Testis (tissue), 3 donors: Measurements from ENCODE around the gene TST. TPM values are rescaled to one million over a fixed set of nuclear protein-coding genes. Genes with fewer than 3 reads are reported as not detected.

Source experiments
- DNase-seq: peaks from one replicate; pipeline ENCODE4 v3.0.0-alpha.2; 2019
- H3K27ac ChIP-seq, 2 donors: fragments of 200-600 bp; sonication (generic); one replicate each; pipeline ENCODE4 v1.5.1; 2019
- H3K27me3 ChIP-seq: fragments of 200-600 bp; sonication (generic); one replicate; pipeline ENCODE4 v1.5.1; 2019
- H3K36me3 ChIP-seq: fragments of 200-600 bp; sonication (generic); one replicate; pipeline ENCODE4 v1.5.1; 2017; ENCODE audit warnings: low read depth; ENCODE audit errors: missing control alignments
- H3K4me1 ChIP-seq: fragments of 200-600 bp; sonication (generic); one replicate; pipeline ENCODE4 v1.5.1; 2019
- H3K4me3 ChIP-seq, 2 donors: fragments of 200-600 bp; sonication (generic); one replicate each; pipeline ENCODE4 v1.5.1; 2017 to 2019
- H3K9me3 ChIP-seq: fragments of 200-600 bp; sonication (generic); one replicate; pipeline ENCODE4 v1.5.1; 2017
- CTCF ChIP-seq, 3 experiments: fragments of 450-650 bp in 2 of 3; fragments of 200-600 bp in 1 of 3; sonication (generic) in 1 of 3; IDR thresholded peaks; one replicate each; pipeline ENCODE4 v1.5.1; 2016 to 2019; ENCODE audit warnings: antibody characterized with exemption in 3 of 3, mild to moderate bottlenecking in 2 of 3, moderate library complexity in 1 of 3
- POLR2A ChIP-seq: fragments of 450-650 bp; IDR thresholded peaks from one replicate; pipeline ENCODE4 v1.6.1; 2017; ENCODE audit warnings: antibody characterized with exemption, mild to moderate bottlenecking, moderate library complexity
- WGBS, 2 donors: methylation state at CpG; one replicate each; pipeline ENCODE4 v1.1.5; 2018; 5-methylcytosine and 5-hydroxymethylcytosine counted together
- intact Hi-C: fragments of 100-400 bp; cut with DNase I; formaldehyde crosslinking; loops from one replicate; pipeline ENCODE4 v1.15.1; 2023; ENCODE audit warnings: low total_unique reads
- polyA plus RNA-seq: library from polyadenylated mRNA; stranded (reverse); fragments of 350-450 nt; fragmentation: Illumina TruSeq; extraction: RNeasy Lipid Tissue Mini Kit (QIAGEN cat#74804); gene quantifications from one replicate; pipeline ENCODE4 v1.2.3, GENCODE V29; 2014; ENCODE audit warnings: low read depth, low replicate concordance; ENCODE audit not compliant: insufficient read depth
- total RNA-seq, 2 donors: library from RNA; depleted of rRNA; stranded (reverse); fragments of >200 nt; gene quantifications; one replicate each; pipeline ENCODE4 v1.2.3, GENCODE V29; 2016

The TST gene
- total and polyA plus RNA-seq, 3 donors from 2014 or later = 18.0 to 20.9 (median 18.2) TPM

GRCh38 chr22:37021710-37022482, 2.6 kb upstream of the TST start:
- DNase-seq = peak; percentile 50
- TF ChIP-seq POLR2A (no peak), CTCF (IDR thresholded peaks at IDR 0.05) (peak; percentile 31 to 77 (median 35))
- intact Hi-C loops = no loop called here
- H3K4me3 ChIP-seq = no peak overlapping the region
- H3K36me3 ChIP-seq = no peaks in the 10 kb centered on the region
- no peak overlapping the region for H3K27ac ChIP-seq
- peaks cover 21% of the 10 kb centered on the region for H3K4me1 ChIP-seq
- 71 to 77% methylated on average over 12 to 13 of the region's 13 CpGs for WGBS, 2 donors
- H3K9me3 ChIP-seq = no peaks in the 10 kb centered on the region
- H3K27me3 ChIP-seq = no peaks in the 10 kb centered on the region

GRCh38 chr22:37021041-37021440, 1.8 kb upstream of the TST start:
- WGBS, 2 donors = 96 to 100% methylated on average over 5 of the region's 5 CpGs
- no peak overlapping the region for H3K27ac ChIP-seq
- no peak overlapping the region for H3K4me3 ChIP-seq
- DNase-seq = no peak
- H3K4me1 ChIP-seq = peaks cover 23% of the 10 kb centered on the region
- no peaks in the 10 kb centered on the region for H3K27me3 ChIP-seq
- H3K36me3 ChIP-seq = no peaks in the 10 kb centered on the region
- intact Hi-C loops = no loop called here
- no peaks in the 10 kb centered on the region for H3K9me3 ChIP-seq
- no peak for TF ChIP-seq POLR2A
- TF ChIP-seq CTCF (IDR thresholded peaks at IDR 0.05) = no peak

- Histone ChIP-seq H3K9me3 (no peaks in the 10 kb centered on the region), H3K36me3 (no peaks in the 10 kb centered on the region), H3K27me3 (no peaks in the 10 kb centered on the region), H3K27ac (peak overlapping the region; percentile 77 to 88), H3K4me3 (peak overlapping the region; percentile 84 to 95), H3K4me1 (peaks cover 22% of the 10 kb centered on the region)
- TF ChIP-seq CTCF (IDR thresholded peaks at IDR 0.05) = no peak
- no peak for TF ChIP-seq POLR2A
- intact Hi-C loops = no loop called here
- 0 to 1% methylated on average over 5 of the region's 5 CpGs for WGBS, 2 donors
- DNase-seq = peak; percentile 64
These were observed 889 bp upstream of the TST start for GRCh38 chr22:37020192-37020479.

GRCh38 chr22:37018815-37019308, 385 bp downstream of the TST start:
- H3K4me1 ChIP-seq = peaks cover 18% of the 10 kb centered on the region
- no peaks in the 10 kb centered on the region for H3K9me3 ChIP-seq
- H3K27ac ChIP-seq = peak overlapping the region in 1 of 2 donors; percentile 88
- no peaks in the 10 kb centered on the region for H3K36me3 ChIP-seq
- H3K4me3 ChIP-seq = peak overlapping the region; percentile 71 to 84
- peak; percentile 80 for DNase-seq
- WGBS, 2 donors = 0 to 1% methylated on average over 8 to 35 of the region's 35 CpGs
- H3K27me3 ChIP-seq = no peaks in the 10 kb centered on the region
- TF ChIP-seq POLR2A (no peak), CTCF (IDR thresholded peaks at IDR 0.05) (no peak)
- intact Hi-C loops = no loop called here
